ENCODE data around the gene HOXC4. TPM values are rescaled to one million over a fixed set of nuclear protein-coding genes. Genes with fewer than 3 reads are reported as not detected.

HOXC4 gene
- total and polyA plus RNA-seq, 2 of the 4 experiments (the other 2 are of a cell fraction), result under 0.01 to 0.26 TPM

DNA sequence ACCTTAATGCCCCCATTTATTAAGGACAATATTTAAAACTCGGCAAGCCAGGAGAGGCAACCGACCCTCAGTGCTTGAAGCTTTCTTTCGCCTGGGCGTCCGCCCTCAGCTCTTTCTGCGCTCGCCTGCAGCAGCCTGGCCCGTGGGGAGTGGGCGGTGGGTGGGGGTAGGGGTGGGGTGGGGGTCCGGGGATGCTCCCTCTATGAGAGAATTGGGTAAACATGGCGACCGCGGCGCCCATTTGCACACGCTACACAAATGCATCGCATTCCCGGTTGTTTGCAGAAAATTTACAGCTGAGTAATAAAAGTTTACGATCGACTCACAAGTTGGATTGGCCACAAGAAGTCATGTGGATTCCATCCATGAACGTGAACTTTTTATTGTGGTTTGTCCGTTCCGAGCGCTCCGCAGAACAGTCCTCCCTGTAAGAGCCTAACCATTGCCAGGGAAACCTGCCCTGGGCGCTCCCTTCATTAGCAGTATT lies 37.1 kb upstream of the HOXC4 start:
- no peak for TF ChIP-seq BHLHE40 (IDR thresholded peaks at IDR 0.05; ENCODE audit: low read depth, low read length)
- no peak for TF ChIP-seq CEBPB (IDR thresholded peaks at IDR 0.05; ENCODE audit: low read depth, low read length)
- TF ChIP-seq RCOR1 (IDR thresholded peaks at IDR 0.05; ENCODE audit: insufficient replicate concordance, low read length), result no peak
- TF ChIP-seq, protein P1, sequence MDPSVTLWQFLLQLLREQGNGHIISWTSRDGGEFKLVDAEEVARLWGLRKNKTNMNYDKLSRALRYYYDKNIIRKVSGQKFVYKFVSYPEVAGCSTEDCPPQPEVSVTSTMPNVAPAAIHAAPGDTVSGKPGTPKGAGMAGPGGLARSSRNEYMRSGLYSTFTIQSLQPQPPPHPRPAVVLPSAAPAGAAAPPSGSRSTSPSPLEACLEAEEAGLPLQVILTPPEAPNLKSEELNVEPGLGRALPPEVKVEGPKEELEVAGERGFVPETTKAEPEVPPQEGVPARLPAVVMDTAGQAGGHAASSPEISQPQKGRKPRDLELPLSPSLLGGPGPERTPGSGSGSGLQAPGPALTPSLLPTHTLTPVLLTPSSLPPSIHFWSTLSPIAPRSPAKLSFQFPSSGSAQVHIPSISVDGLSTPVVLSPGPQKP (IDR thresholded peaks at IDR 0.05; ENCODE audit: borderline replicate concordance, low read depth, low read length), result no peak
- TF ChIP-seq, protein P2, sequence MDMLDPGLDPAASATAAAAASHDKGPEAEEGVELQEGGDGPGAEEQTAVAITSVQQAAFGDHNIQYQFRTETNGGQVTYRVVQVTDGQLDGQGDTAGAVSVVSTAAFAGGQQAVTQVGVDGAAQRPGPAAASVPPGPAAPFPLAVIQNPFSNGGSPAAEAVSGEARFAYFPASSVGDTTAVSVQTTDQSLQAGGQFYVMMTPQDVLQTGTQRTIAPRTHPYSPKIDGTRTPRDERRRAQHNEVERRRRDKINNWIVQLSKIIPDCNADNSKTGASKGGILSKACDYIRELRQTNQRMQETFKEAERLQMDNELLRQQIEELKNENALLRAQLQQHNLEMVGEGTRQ (IDR thresholded peaks at IDR 0.05; ENCODE audit: low read depth, low read length), result no peak
- TF ChIP-seq, protein P3, sequence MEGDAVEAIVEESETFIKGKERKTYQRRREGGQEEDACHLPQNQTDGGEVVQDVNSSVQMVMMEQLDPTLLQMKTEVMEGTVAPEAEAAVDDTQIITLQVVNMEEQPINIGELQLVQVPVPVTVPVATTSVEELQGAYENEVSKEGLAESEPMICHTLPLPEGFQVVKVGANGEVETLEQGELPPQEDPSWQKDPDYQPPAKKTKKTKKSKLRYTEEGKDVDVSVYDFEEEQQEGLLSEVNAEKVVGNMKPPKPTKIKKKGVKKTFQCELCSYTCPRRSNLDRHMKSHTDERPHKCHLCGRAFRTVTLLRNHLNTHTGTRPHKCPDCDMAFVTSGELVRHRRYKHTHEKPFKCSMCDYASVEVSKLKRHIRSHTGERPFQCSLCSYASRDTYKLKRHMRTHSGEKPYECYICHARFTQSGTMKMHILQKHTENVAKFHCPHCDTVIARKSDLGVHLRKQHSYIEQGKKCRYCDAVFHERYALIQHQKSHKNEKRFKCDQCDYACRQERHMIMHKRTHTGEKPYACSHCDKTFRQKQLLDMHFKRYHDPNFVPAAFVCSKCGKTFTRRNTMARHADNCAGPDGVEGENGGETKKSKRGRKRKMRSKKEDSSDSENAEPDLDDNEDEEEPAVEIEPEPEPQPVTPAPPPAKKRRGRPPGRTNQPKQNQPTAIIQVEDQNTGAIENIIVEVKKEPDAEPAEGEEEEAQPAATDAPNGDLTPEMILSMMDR (conservative IDR thresholded peaks at IDR 0.05; ENCODE audit: low read depth, low read length), result no peak
- no peak for TF ChIP-seq MXI1 (IDR thresholded peaks at IDR 0.05; ENCODE audit: borderline replicate concordance, low read depth, low read length)
- TF ChIP-seq MAFK (IDR thresholded peaks at IDR 0.05; ENCODE audit: low read depth, low read length), result no peak
- TF ChIP-seq CHD1 (IDR thresholded peaks at IDR 0.05; ENCODE audit: low read depth, low read length), result no peak
- no peak for TF ChIP-seq POLR2A (IDR thresholded peaks at IDR 0.05; ENCODE audit: low read depth, low read length)
- no peak for TF ChIP-seq SMC3 (IDR thresholded peaks at IDR 0.05; ENCODE audit: low read depth, low read length)
- TF ChIP-seq NFE2L2 (IDR thresholded peaks at IDR 0.05; ENCODE audit: low read depth, low read length), result no peak
- no peak for TF ChIP-seq RFX5 (IDR thresholded peaks at IDR 0.05; ENCODE audit: low read depth, low read length)
- Histone ChIP-seq H2BK5ac (ENCODE audit: low read depth, low read length, poor library complexity, severe bottlenecking) (no peak overlapping the region), H2BK120ac (ENCODE audit: low read depth, low read length) (no peak overlapping the region), H4K20me1 (ENCODE audit: insufficient read depth, low read length) (no peaks in the 10 kb centered on the region), H3K79me1 (ENCODE audit: low read depth in 1 of 2, low read length in 2 of 2) (no peaks in the 10 kb centered on the region), H4K8ac (ENCODE audit: low read depth in 2 of 2, low read length in 2 of 2) (no peak overlapping the region; a peak in 1 of 4 replicates), H3K4me1 (ENCODE audit: control insufficient read depth, insufficient read depth, low read length) (no peaks in the 10 kb centered on the region), H3K9ac (ENCODE audit: low read depth, low read length) (no peak overlapping the region), H3K27me3 (ENCODE audit: control insufficient read depth, insufficient read depth, low read length) (peaks cover 88% of the 10 kb centered on the region), H3K4me2 (ENCODE audit: low read depth, low read length) (peak overlapping the region; percentile 45; the same call in 1 of the 2 replicates), H3K14ac (replicated peaks; ENCODE audit: low read depth, low read length) (no peak overlapping the region), H2BK15ac (ENCODE audit: low read depth, low read length) (no peak overlapping the region), H4K5ac (ENCODE audit: low read depth, low read length) (no peak overlapping the region; the same call in 1 of the 2 replicates), H3K56ac (ENCODE audit: extremely low read depth, insufficient read depth, low read length) (no peak overlapping the region), H3K9me3 (ENCODE audit: control insufficient read depth, insufficient read depth, low read length) (peaks cover 4% of the 10 kb centered on the region), H3K9me1 (ENCODE audit: insufficient read depth, low read length) (no peaks in the 10 kb centered on the region), H4K91ac (ENCODE audit: insufficient read depth, low read depth, low read length) (no peak overlapping the region), H3K4ac (ENCODE audit: low read depth, low read length) (no peak overlapping the region), H2AFZ (replicated peaks; ENCODE audit: low read length, poor library complexity) (no peak overlapping the region), H3K4me3 (ENCODE audit: insufficient read depth, low read depth, low read length) (no peak overlapping the region), H2AK5ac (ENCODE audit: low read depth, low read length) (no peak overlapping the region), H3K23ac (ENCODE audit: low read depth, low read length) (no peak overlapping the region), H2BK20ac (ENCODE audit: low read depth, low read length) (no peak overlapping the region), H2AK9ac (replicated peaks; ENCODE audit: low read depth, low read length, poor library complexity) (no peak overlapping the region), H3K36me3 (ENCODE audit: control insufficient read depth, insufficient read depth, low read length) (no peaks in the 10 kb centered on the region), H3K18ac (ENCODE audit: low read depth, low read length) (no peak overlapping the region), H3K27ac (ENCODE audit: insufficient read depth, low read length) (no peak overlapping the region)
- dilution Hi-C loops (cut with HindIII; ENCODE audit: low sequenced_read_pairs, unreplicated experiment) (no loop called here), in situ Hi-C loops (cut with MboI; ENCODE audit: low sequenced_read_pairs) (no loop called here), intact Hi-C loops (cut with micrococcal nuclease) (no loop called here)
- 0% methylated on average over 9 of the region's 25 CpGs; no CpG with 5 or more reads in 1 of the 2 experiments for WGBS, 2 experiments (ENCODE audit: extremely low coverage in 2 of 2, insufficient read length in 1 of 2)
- no TSS peak for BruUV-seq (replicated peaks)
- ChIA-PET CTCF (interaction anchor here (0.6 to 1.0 kb wide), 2 partner anchors 8 to 176 kb away, joined by 3 to 4 read pairs; no protein-coding TSS in a partner anchor), POLR2A (ENCODE audit: unreplicated experiment) (no interaction called here)
- DNase-seq (peak; percentile 11), ATAC-seq (ENCODE audit: low read depth) (no peak)
